WTC11 (cell line): ENCODE measurements around the gene SETD1A. TPM values are rescaled to one million over a fixed set of nuclear protein-coding genes. Genes with fewer than 3 reads are reported as not detected.

Experiments used
- ATAC-seq: fragments of 200-7000 bp; cut with Tn5 transposase; 2 replicates; pipeline ENCODE4 v1.10.0; 2021; ENCODE audit warnings: mild to moderate bottlenecking, moderate library complexity
- CTCF ChIA-PET: fragments of 300-600 bp; sonication (Branson Sonifier 250); formaldehyde crosslinking; loops from one replicate; lab custom pipeline; 2021; ENCODE audit warnings: antibody characterized with exemption; lab: Charles Lee
- POLR2A ChIA-PET: fragments of 350-600 bp; sonication (Branson Sonifier 250); formaldehyde crosslinking; loops from one replicate; lab custom pipeline; 2021; ENCODE audit warnings: antibody characterized with exemption; lab: Charles Lee
- DNase-seq: peaks from one replicate; pipeline ENCODE4 v3.0.0; 2021; ENCODE audit warnings: low spot score
- H3K27ac Mint-ChIP-seq: 2 replicates; pipeline ENCODE4 v1.8.0; 2021; ENCODE audit warnings: mixed read lengths
- H3K27me3 Mint-ChIP-seq: 2 replicates; pipeline ENCODE4 v1.8.0; 2021; ENCODE audit warnings: low read depth, mild to moderate bottlenecking, moderate library complexity, mixed read lengths
- H3K36me3 Mint-ChIP-seq: 2 replicates; pipeline ENCODE4 v1.8.0; 2021; ENCODE audit warnings: mixed read lengths
- H3K4me1 Mint-ChIP-seq: 2 replicates; pipeline ENCODE4 v1.8.0; 2022; ENCODE audit warnings: mixed read lengths
- H3K4me3 Mint-ChIP-seq: 2 replicates; pipeline ENCODE4 v1.8.0; 2021; ENCODE audit warnings: mild to moderate bottlenecking, moderate library complexity, mixed read lengths
- H3K9me3 Mint-ChIP-seq: 2 replicates; pipeline ENCODE4 v1.8.0; 2021; ENCODE audit warnings: mixed read lengths
- ARID4B ChIP-seq: sonication (generic); formaldehyde crosslinking; IDR thresholded peaks from 2 replicates; pipeline ENCODE4 v1.8.0; 2023; ENCODE audit warnings: missing genetic modification reagents, mild to moderate bottlenecking, borderline replicate concordance
- ATF2 ChIP-seq: sonication (generic); formaldehyde crosslinking; IDR thresholded peaks from 2 replicates; pipeline ENCODE4 v1.8.1; 2022; ENCODE audit warnings: low read depth, missing genetic modification reagents, borderline replicate concordance
- ATF3 ChIP-seq: sonication (generic); formaldehyde crosslinking; conservative IDR thresholded peaks from 2 replicates; pipeline ENCODE4 v1.8.1; 2022; ENCODE audit warnings: mild to moderate bottlenecking, missing genetic modification reagents
- CREM ChIP-seq: sonication (generic); formaldehyde crosslinking; IDR thresholded peaks from 2 replicates; pipeline ENCODE4 v1.8.1; 2022; ENCODE audit warnings: mild to moderate bottlenecking, missing genetic modification reagents, moderate library complexity
- E2F1 ChIP-seq: sonication (generic); formaldehyde crosslinking; IDR thresholded peaks from 2 replicates; pipeline ENCODE4 v1.8.0; 2022; ENCODE audit warnings: mild to moderate bottlenecking, missing genetic modification reagents
- ERG ChIP-seq: fragments of 250-450 bp; sonication (Bioruptor Pico); IDR thresholded peaks from 2 replicates; pipeline ENCODE4 v1.8.0; 2021; ENCODE audit warnings: mild to moderate bottlenecking
- FOXP1 ChIP-seq: sonication (generic); formaldehyde crosslinking; IDR thresholded peaks from 2 replicates; pipeline ENCODE4 v1.8.0; 2022; ENCODE audit warnings: missing genetic modification reagents, mild to moderate bottlenecking, moderate library complexity, borderline replicate concordance
- GABPB1 ChIP-seq: sonication (generic); formaldehyde crosslinking; IDR thresholded peaks from 2 replicates; pipeline ENCODE4 v1.8.1; 2023; ENCODE audit warnings: mild to moderate bottlenecking, missing genetic modification reagents
- GRHL2 ChIP-seq: fragments of 250-450 bp; sonication (Bioruptor Pico); IDR thresholded peaks from 2 replicates; pipeline ENCODE4 v1.8.0; 2022; ENCODE audit warnings: mild to moderate bottlenecking, moderate library complexity; ENCODE audit not compliant: insufficient replicate concordance, severe bottlenecking
- HMGA2 ChIP-seq: fragments of 250-450 bp; sonication (Bioruptor Pico); IDR thresholded peaks from 2 replicates; pipeline ENCODE4 v1.4.0; 2021; ENCODE audit warnings: mild to moderate bottlenecking, moderate library complexity
- IRF2 ChIP-seq: sonication (generic); formaldehyde crosslinking; IDR thresholded peaks from 2 replicates; pipeline ENCODE4 v1.8.0; 2022; ENCODE audit warnings: low read depth, missing genetic modification reagents, borderline replicate concordance
- JUN ChIP-seq: sonication (generic); formaldehyde crosslinking; IDR thresholded peaks from 2 replicates; pipeline ENCODE4 v1.8.0; 2023; ENCODE audit warnings: mild to moderate bottlenecking, missing genetic modification reagents
- NFE2L1 ChIP-seq: sonication (generic); formaldehyde crosslinking; IDR thresholded peaks from 2 replicates; pipeline ENCODE4 v1.8.1; 2023; ENCODE audit warnings: missing genetic modification reagents
- PRRX2 ChIP-seq: fragments of 250-450 bp; sonication (Bioruptor Pico); IDR thresholded peaks from 2 replicates; pipeline ENCODE4 v1.8.0; 2021; ENCODE audit warnings: mild to moderate bottlenecking
- RORB ChIP-seq: fragments of 250-450 bp; sonication (Bioruptor Pico); IDR thresholded peaks from 2 replicates; pipeline ENCODE4 v1.9.0; 2021; ENCODE audit warnings: mild to moderate bottlenecking
- ZBTB21 ChIP-seq: sonication (generic); formaldehyde crosslinking; IDR thresholded peaks from 2 replicates; pipeline ENCODE4 v1.8.1; 2023; ENCODE audit warnings: mild to moderate bottlenecking, missing genetic modification reagents, borderline replicate concordance
- ZNF138 ChIP-seq: sonication (generic); formaldehyde crosslinking; conservative IDR thresholded peaks from 2 replicates; pipeline ENCODE4 v1.8.1; 2022; ENCODE audit warnings: mild to moderate bottlenecking, moderate library complexity, missing genetic modification reagents
- ZNF396 ChIP-seq: fragments of 250-450 bp; sonication (Bioruptor Pico); IDR thresholded peaks from 2 replicates; pipeline ENCODE4 v1.8.0; 2021; ENCODE audit warnings: mild to moderate bottlenecking, moderate library complexity, borderline replicate concordance
- ZNF416 ChIP-seq: fragments of 250-450 bp; sonication (Bioruptor Pico); IDR thresholded peaks from 2 replicates; pipeline ENCODE4 v1.9.0; 2021; ENCODE audit warnings: mild to moderate bottlenecking, inconsistent platforms
- ZSCAN18 ChIP-seq: fragments of 250-450 bp; sonication (Bioruptor Pico); IDR thresholded peaks from 2 replicates; pipeline ENCODE4 v2.1.2; 2022; ENCODE audit warnings: mild to moderate bottlenecking, moderate library complexity
- total RNA-seq: library from RNA; stranded (reverse); gene quantifications from 3 replicates; pipeline ENCODE4 v1.2.3, GENCODE V29; 2021

Gene SETD1A
- total RNA-seq, 1 experiment from 2014 or later = 31.1 TPM

- DNase-seq (no peak), ATAC-seq (no peak)
- no peaks in the 10 kb centered on the region for H3K27me3 Mint-ChIP-seq
- CTCF ChIA-PET = interaction anchor here (0.9 to 1.8 kb wide), 7 partner anchors 9 to 192 kb away, joined by 3 to 6 read pairs (median 4); partner anchors contain the start of gene HSD3B7
- no peaks in the 10 kb centered on the region for H3K9me3 Mint-ChIP-seq
- POLR2A ChIA-PET = no interaction called here
- peak overlapping the region; percentile 85 for H3K4me3 Mint-ChIP-seq
- no peak for TF ChIP-seq GRHL2
- TF ChIP-seq PRRX2 (CRISPR knock-in tag) = no peak
- TF ChIP-seq ARID4B = no peak
- no peak for TF ChIP-seq ZBTB21 (CRISPR knock-in tag)
- no peak for TF ChIP-seq GABPB1 (CRISPR knock-in tag)
- TF ChIP-seq ZSCAN18 (CRISPR knock-in tag) = no peak
- TF ChIP-seq ZNF416 (CRISPR knock-in tag) = no peak
- TF ChIP-seq ERG (CRISPR knock-in tag) = no peak
- no peak for TF ChIP-seq NFE2L1 (CRISPR knock-in tag)
- TF ChIP-seq E2F1 (CRISPR knock-in tag) = no peak
- 0 out of 2 replicates have a peak, but pooled peaks cover 4% of the 10 kb centered on the region for H3K36me3 Mint-ChIP-seq
- H3K4me1 Mint-ChIP-seq = peaks cover 25% of the 10 kb centered on the region
- no peak overlapping the region for H3K27ac Mint-ChIP-seq
Measured at GRCh38 chr16:30950516-30951065, 7.0 kb upstream of the SETD1A start.

- no peak overlapping the region for H3K27ac Mint-ChIP-seq
- no peak for ATAC-seq
- peaks cover under 1% of the 10 kb centered on the region; the same call in 1 of the 2 replicates for H3K27me3 Mint-ChIP-seq
- peaks cover 25% of the 10 kb centered on the region for H3K4me1 Mint-ChIP-seq
- POLR2A ChIA-PET = no interaction called here
- H3K9me3 Mint-ChIP-seq = no peaks in the 10 kb centered on the region
- TF ChIP-seq HMGA2 (CRISPR knock-in tag) = no peak
- no peak for TF ChIP-seq RORB (CRISPR knock-in tag)
- no peak for TF ChIP-seq IRF2 (CRISPR knock-in tag)
- TF ChIP-seq JUN = no peak
- TF ChIP-seq ZNF416 (CRISPR knock-in tag) = no peak
- TF ChIP-seq ZBTB21 (CRISPR knock-in tag) = no peak
- TF ChIP-seq ATF2 (CRISPR knock-in tag) = no peak
- TF ChIP-seq ZNF138 (CRISPR knock-in tag) = no peak
- TF ChIP-seq ATF3 (CRISPR knock-in tag) = no peak
- no peak for TF ChIP-seq FOXP1 (CRISPR knock-in tag)
- no peak for TF ChIP-seq CREM (CRISPR knock-in tag)
- TF ChIP-seq ZNF396 = no peak
- CTCF ChIA-PET = interaction anchor here (1.1 kb wide), 1 partner anchor 34 kb away, joined by 4 read pairs; the partner anchor contains the start of gene HSD3B7
- no peak overlapping the region for H3K4me3 Mint-ChIP-seq
- no peaks in the 10 kb centered on the region for H3K36me3 Mint-ChIP-seq
- no peak for DNase-seq
Measured at GRCh38 chr16:30951193-30951592, 6.4 kb upstream of the SETD1A start.
